Osteocyte (in vitro differentiated cells): Measurements from ENCODE around the gene AGO4. TPM values are rescaled to one million over a fixed set of nuclear protein-coding genes. Genes with fewer than 3 reads are reported as not detected.
"Not testable (repeated sequence)": the region's sequence is repeated elsewhere in the genome, so short reads cannot be mapped to it uniquely, and the experiment has no call there.

Source experiments
- DNase-seq: peaks from one replicate; pipeline ENCODE4 v3.0.0; 2021; ENCODE audit warnings: mixed read lengths; ENCODE audit not compliant: unreplicated experiment; ENCODE audit errors: extremely low spot score
- H3K27ac Mint-ChIP-seq: one replicate; pipeline ENCODE4 v1.8.0; 2021; ENCODE audit warnings: mild to moderate bottlenecking, mixed read lengths; ENCODE audit not compliant: unreplicated experiment
- H3K27me3 Mint-ChIP-seq: one replicate; pipeline ENCODE4 v1.8.0; 2021; ENCODE audit warnings: mixed read lengths; ENCODE audit not compliant: unreplicated experiment
- H3K36me3 Mint-ChIP-seq: one replicate; pipeline ENCODE4 v1.8.0; 2021; ENCODE audit warnings: mixed read lengths; ENCODE audit not compliant: unreplicated experiment
- H3K4me1 Mint-ChIP-seq: one replicate; pipeline ENCODE4 v1.8.0; 2021; ENCODE audit warnings: mixed read lengths; ENCODE audit not compliant: unreplicated experiment
- H3K4me3 Mint-ChIP-seq: one replicate; pipeline ENCODE4 v1.8.0; 2021; ENCODE audit warnings: mild to moderate bottlenecking, moderate library complexity, mixed read lengths; ENCODE audit not compliant: unreplicated experiment
- H3K9me3 Mint-ChIP-seq: one replicate; pipeline ENCODE4 v1.8.0; 2021; ENCODE audit warnings: mixed read lengths; ENCODE audit not compliant: unreplicated experiment
- CTCF ChIP-seq: fragments of 200-600 bp; sonication (generic); IDR thresholded peaks from 2 replicates; pipeline ENCODE4 v1.5.0; 2021; ENCODE audit warnings: antibody characterized with exemption, mild to moderate bottlenecking, moderate library complexity
- total RNA-seq: library from RNA; stranded (reverse); gene quantifications from 2 replicates; pipeline ENCODE4 v1.2.1, GENCODE V29; 2021

Gene AGO4
- total RNA-seq, 1 donor from 2014 or later, result 10.1 TPM

GRCh38 chr1:35769188-35769758 is 38.5 kb upstream of the AGO4 start:
- Mint-ChIP-seq H3K9me3 (no peaks in the 10 kb centered on the region), H3K27ac (peak overlapping the region; percentile 91), H3K4me3 (peak overlapping the region; percentile 96), H3K36me3 (no peaks in the 10 kb centered on the region), H3K27me3 (no peaks in the 10 kb centered on the region), H3K4me1 (peaks cover 15% of the 10 kb centered on the region)
- TF ChIP-seq CTCF, result peak; percentile 28
- peak; percentile 94 for DNase-seq

- peaks cover 6% of the 10 kb centered on the region for H3K4me1 Mint-ChIP-seq
- DNase-seq, result no peak
- H3K27ac Mint-ChIP-seq, result no peak overlapping the region
- H3K36me3 Mint-ChIP-seq, result no peaks in the 10 kb centered on the region
- no peak for TF ChIP-seq CTCF
- no peaks in the 10 kb centered on the region for H3K9me3 Mint-ChIP-seq
- no peak overlapping the region for H3K4me3 Mint-ChIP-seq
- no peaks in the 10 kb centered on the region for H3K27me3 Mint-ChIP-seq
Measured at GRCh38 chr1:35773711-35774110, 34.1 kb upstream of the AGO4 start.

- H3K9me3 Mint-ChIP-seq, H3K27ac Mint-ChIP-seq, H3K4me1 Mint-ChIP-seq, H3K4me3 Mint-ChIP-seq, DNase-seq, H3K36me3 Mint-ChIP-seq, H3K27me3 Mint-ChIP-seq: not testable (repeated sequence)
Measured at GRCh38 chr1:35776172-35776571, 31.6 kb upstream of the AGO4 start.

- H3K4me1 Mint-ChIP-seq, result no peaks in the 10 kb centered on the region
- TF ChIP-seq CTCF, result no peak
- no peaks in the 10 kb centered on the region for H3K9me3 Mint-ChIP-seq
- H3K27me3 Mint-ChIP-seq, result no peaks in the 10 kb centered on the region
- H3K4me3 Mint-ChIP-seq, result no peak overlapping the region
- no peak for DNase-seq
- no peaks in the 10 kb centered on the region for H3K36me3 Mint-ChIP-seq
- no peak overlapping the region for H3K27ac Mint-ChIP-seq
Measured at GRCh38 chr1:35777109-35777508, 30.7 kb upstream of the AGO4 start.

- no peak for DNase-seq
- Mint-ChIP-seq H3K4me1 (no peaks in the 10 kb centered on the region), H3K27me3 (no peaks in the 10 kb centered on the region), H3K4me3 (no peak overlapping the region), H3K27ac (no peak overlapping the region), H3K9me3 (peaks cover 8% of the 10 kb centered on the region), H3K36me3 (no peaks in the 10 kb centered on the region)
- no peak for TF ChIP-seq CTCF
Measured at GRCh38 chr1:35783055-35783583, 24.7 kb upstream of the AGO4 start.

GRCh38 chr1:35784364-35784763 is 23.5 kb upstream of the AGO4 start:
- not testable (repeated sequence) for H3K4me1 Mint-ChIP-seq, DNase-seq, H3K4me3 Mint-ChIP-seq, H3K9me3 Mint-ChIP-seq, H3K36me3 Mint-ChIP-seq, H3K27me3 Mint-ChIP-seq, H3K27ac Mint-ChIP-seq
